Activated CD4-positive, alpha-beta T cell treated with anti-CD3 and anti-CD28 coated beads for 36 hours (primary cell): ENCODE measurements around the gene TMPRSS4. TPM values are rescaled to one million over a fixed set of nuclear protein-coding genes. Genes with fewer than 3 reads are reported as not detected.
A peak's percentile ranks its signal among the peaks of the same experiment; 100 is the strongest.

ENCODE experiments used
- ATAC-seq: fragments of 200-7000 bp; cut with Tn5 transposase; one replicate; pipeline ENCODE4 v1.10.0; 2021; ENCODE audit warnings: mild to moderate bottlenecking, moderate library complexity
- CTCF ChIA-PET: fragments of 350-600 bp; sonication (Branson Sonifier 250); formaldehyde crosslinking; loops from one replicate; lab custom pipeline; 2021; ENCODE audit warnings: antibody characterized with exemption; lab: Charles Lee
- POLR2A ChIA-PET: fragments of 350-600 bp; sonication (Branson Sonifier 250); formaldehyde crosslinking; loops from one replicate; lab custom pipeline; 2021; ENCODE audit warnings: antibody characterized with exemption, inconsistent platforms; lab: Charles Lee
- DNase-seq: peaks from one replicate; pipeline ENCODE4 v3.0.0-alpha.2; 2020
- H3K27ac Mint-ChIP-seq: one replicate; pipeline ENCODE4 v1.8.0; 2021; ENCODE audit warnings: mixed read lengths
- H3K27me3 Mint-ChIP-seq: one replicate; pipeline ENCODE4 v1.8.0; 2021; ENCODE audit warnings: mixed read lengths
- H3K36me3 Mint-ChIP-seq: one replicate; pipeline ENCODE4 v1.8.0; 2021; ENCODE audit warnings: low read depth, mixed read lengths
- H3K4me1 Mint-ChIP-seq: one replicate; pipeline ENCODE4 v1.8.0; 2021; ENCODE audit warnings: mixed read lengths
- H3K4me3 Mint-ChIP-seq: one replicate; pipeline ENCODE4 v1.8.0; 2021; ENCODE audit warnings: mild to moderate bottlenecking, moderate library complexity, mixed read lengths
- H3K9me3 Mint-ChIP-seq: one replicate; pipeline ENCODE4 v1.8.0; 2021; ENCODE audit warnings: low read depth, mixed read lengths
- intact Hi-C, 2 experiments: fragments of 100-400 bp; cut with DNase I in 1 of 2; cut with micrococcal nuclease in 1 of 2; formaldehyde crosslinking; loops; one replicate each; pipeline versions ENCODE4 v1.14.2 to v1.15.1; 2022 to 2024; cut with DNase I, micrococcal nuclease
- total RNA-seq, 2 experiments: library from RNA; stranded (reverse); gene quantifications; one replicate each; pipeline ENCODE4 v1.2.3, GENCODE V29; 2021

Gene TMPRSS4, protein sequence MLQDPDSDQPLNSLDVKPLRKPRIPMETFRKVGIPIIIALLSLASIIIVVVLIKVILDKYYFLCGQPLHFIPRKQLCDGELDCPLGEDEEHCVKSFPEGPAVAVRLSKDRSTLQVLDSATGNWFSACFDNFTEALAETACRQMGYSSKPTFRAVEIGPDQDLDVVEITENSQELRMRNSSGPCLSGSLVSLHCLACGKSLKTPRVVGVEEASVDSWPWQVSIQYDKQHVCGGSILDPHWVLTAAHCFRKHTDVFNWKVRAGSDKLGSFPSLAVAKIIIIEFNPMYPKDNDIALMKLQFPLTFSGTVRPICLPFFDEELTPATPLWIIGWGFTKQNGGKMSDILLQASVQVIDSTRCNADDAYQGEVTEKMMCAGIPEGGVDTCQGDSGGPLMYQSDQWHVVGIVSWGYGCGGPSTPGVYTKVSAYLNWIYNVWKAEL
- total RNA-seq, result not detected

- ATAC-seq, result no peak
- no peaks in the 10 kb centered on the region for H3K27me3 Mint-ChIP-seq
- no peak within 1 kb of the TSS for H3K4me3 Mint-ChIP-seq
- ChIA-PET POLR2A (no interaction called here), CTCF (interaction anchor here (0.6 to 0.9 kb wide), 2 partner anchors 130 to 650 kb away, joined by 3 to 4 read pairs; no protein-coding TSS in a partner anchor)
- H3K27ac Mint-ChIP-seq, result no peak within 1 kb of the TSS
- DNase-seq, result no peak
- no peaks in the 10 kb centered on the region for H3K36me3 Mint-ChIP-seq
- no peaks in the 10 kb centered on the region for H3K9me3 Mint-ChIP-seq
- intact Hi-C loops, result no loop called here
- H3K4me1 Mint-ChIP-seq, result no peaks in the 10 kb centered on the region
Measured at GRCh38 chr11:118076754-118077281, at the start of gene TMPRSS4. TSS of gene TMPRSS4 (plus strand) at chr11:118077078. CDS start at chr11:118077303, 225 bp downstream.

GRCh38 chr11:118027694-118028093, 49.2 kb upstream of the TMPRSS4 start:
- POLR2A ChIA-PET, result no interaction called here
- CTCF ChIA-PET, result interaction anchor here (0.6 to 1.0 kb wide), 2 partner anchors 9 to 23 kb away, joined by 3 read pairs; no protein-coding TSS in a partner anchor
- peaks cover 18% of the 10 kb centered on the region for H3K4me1 Mint-ChIP-seq
- H3K36me3 Mint-ChIP-seq, result no peaks in the 10 kb centered on the region
- H3K4me3 Mint-ChIP-seq, result no peak overlapping the region
- H3K9me3 Mint-ChIP-seq, result no peaks in the 10 kb centered on the region
- intact Hi-C loops, result no loop called here
- no peaks in the 10 kb centered on the region for H3K27me3 Mint-ChIP-seq
- ATAC-seq (no peak), DNase-seq (no peak)
- no peak overlapping the region for H3K27ac Mint-ChIP-seq

DNA sequence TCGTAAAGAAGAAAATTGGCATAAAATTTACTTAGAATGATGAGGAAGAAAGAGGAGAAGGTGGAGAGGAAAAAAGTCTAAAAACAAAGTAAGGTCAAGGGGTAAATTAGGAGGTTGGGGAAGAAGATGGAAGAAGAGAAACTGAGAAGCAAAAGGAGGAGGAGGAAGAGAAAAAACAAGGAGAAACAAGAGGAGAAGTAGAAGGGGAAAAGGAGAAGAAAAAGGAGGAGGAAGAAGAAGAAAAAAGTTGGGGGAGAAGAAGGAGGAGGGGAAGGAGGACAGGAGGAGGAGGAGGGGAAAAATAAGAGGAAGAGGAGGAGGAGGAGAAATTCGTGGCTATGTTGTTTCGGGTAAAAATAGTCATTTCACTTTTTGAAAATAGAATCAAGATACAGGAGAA, 48.3 kb upstream of the TMPRSS4 start:
- H3K9me3 Mint-ChIP-seq, result no peaks in the 10 kb centered on the region
- H3K4me3 Mint-ChIP-seq, result no peak overlapping the region
- H3K27me3 Mint-ChIP-seq, result no peaks in the 10 kb centered on the region
- intact Hi-C loops, result no loop called here
- DNase-seq (no peak), ATAC-seq (no peak)
- no peak overlapping the region for H3K27ac Mint-ChIP-seq
- peaks cover 23% of the 10 kb centered on the region for H3K4me1 Mint-ChIP-seq
- POLR2A ChIA-PET, result no interaction called here
- CTCF ChIA-PET, result interaction anchor here (0.9 to 1.0 kb wide), 3 partner anchors 8 to 25 kb away, joined by 4 to 7 read pairs (median 6); no protein-coding TSS in a partner anchor
- H3K36me3 Mint-ChIP-seq, result no peaks in the 10 kb centered on the region

GRCh38 chr11:118033443-118033842, 43.4 kb upstream of the TMPRSS4 start:
- Mint-ChIP-seq H3K4me3 (no peak overlapping the region), H3K27ac (peak overlapping the region; percentile 60), H3K4me1 (peaks cover 18% of the 10 kb centered on the region), H3K27me3 (no peaks in the 10 kb centered on the region), H3K9me3 (no peaks in the 10 kb centered on the region), H3K36me3 (no peaks in the 10 kb centered on the region)
- peak; percentile 71 for ATAC-seq
- DNase-seq, result no peak
- ChIA-PET POLR2A (no interaction called here), CTCF (no interaction called here)
- intact Hi-C loops, result no loop called here

DNA sequence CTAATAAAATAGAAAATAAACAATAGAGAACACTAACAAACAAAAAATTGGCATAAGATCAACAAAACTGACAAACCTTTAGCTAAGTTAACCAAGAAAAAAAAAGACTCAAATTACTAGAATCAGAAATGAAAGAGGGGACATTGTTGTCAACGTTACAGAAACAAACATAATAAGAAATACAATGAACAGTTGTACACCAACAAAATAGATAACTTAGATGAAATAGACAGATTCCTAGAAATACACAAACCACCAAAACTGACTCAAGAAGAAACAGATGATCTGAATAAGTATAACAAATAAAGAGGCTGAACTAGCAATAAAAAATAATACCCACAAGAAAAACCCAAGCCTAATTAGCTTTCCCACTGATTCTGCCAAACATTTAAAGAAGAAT, 34.7 kb upstream of the TMPRSS4 start:
- Mint-ChIP-seq H3K27me3 (no peaks in the 10 kb centered on the region), H3K36me3 (no peaks in the 10 kb centered on the region), H3K4me1 (peaks cover 58% of the 10 kb centered on the region), H3K4me3 (no peak overlapping the region), H3K9me3 (no peaks in the 10 kb centered on the region), H3K27ac (peak overlapping the region; percentile 63)
- DNase-seq (no peak), ATAC-seq (no peak)
- intact Hi-C loops, result loop anchor here in 1 of 2 experiments (10.0 kb wide), 1 partner anchor 807 kb away; the partner anchor contains the start of genes PCSK7 and RNF214
- POLR2A ChIA-PET, result no interaction called here
- CTCF ChIA-PET, result interaction anchor here (1.3 to 2.4 kb wide), 4 partner anchors 9 to 95 kb away, joined by 5 to 7 read pairs (median 6); no protein-coding TSS in a partner anchor

- no peak for ATAC-seq
- intact Hi-C loops, result loop anchor here in 1 of 2 experiments (10.0 kb wide), 1 partner anchor 808 kb away; the partner anchor contains the start of genes PCSK7 and RNF214
Measured at GRCh38 chr11:118042796-118043195, 34.1 kb upstream of the TMPRSS4 start.

DNA sequence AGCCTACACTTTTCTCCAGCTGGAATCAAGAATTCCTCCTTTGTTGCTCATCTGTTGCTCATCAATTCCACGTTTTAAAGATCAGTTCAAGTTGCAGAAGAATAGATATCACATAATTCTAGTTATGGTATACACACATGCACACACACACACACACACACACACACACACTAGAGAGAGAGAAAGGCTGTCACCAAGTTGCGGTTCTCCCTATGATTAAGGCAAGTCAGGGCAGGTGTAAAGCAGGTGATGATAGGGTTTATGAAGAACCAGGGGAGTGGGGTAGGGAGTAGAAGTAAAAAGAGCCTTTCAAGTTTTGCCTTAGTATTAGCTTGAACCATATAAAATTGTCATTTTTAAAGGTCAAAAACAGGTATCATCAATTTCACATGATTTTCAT, 31.7 kb upstream of the TMPRSS4 start:
- intact Hi-C loops, result loop anchor here in 1 of 2 experiments (5.0 to 10.0 kb wide), 2 partner anchors 197 to 810 kb away; partner anchors contain the start of genes PCSK7 and RNF214
- Mint-ChIP-seq H3K36me3 (no peaks in the 10 kb centered on the region), H3K27me3 (no peaks in the 10 kb centered on the region), H3K4me3 (no peak overlapping the region), H3K27ac (peak overlapping the region; percentile 76), H3K9me3 (no peaks in the 10 kb centered on the region), H3K4me1 (peaks cover 80% of the 10 kb centered on the region)
- ChIA-PET CTCF (interaction anchor here (0.9 to 3.0 kb wide), 8 partner anchors 8 to 238 kb away, joined by 3 to 11 read pairs (median 4); partner anchors contain the start of gene IL10RA), POLR2A (interaction anchor here (1.0 kb wide), 1 partner anchor 187 kb away, joined by 3 read pairs; no protein-coding TSS in a partner anchor)
- no peak for ATAC-seq
- DNase-seq, result peak; percentile 17

More at GRCh38 chr11:118042796-118043195, 34.1 kb upstream of the TMPRSS4 start:
- ChIA-PET CTCF (interaction anchor here (1.3 to 2.4 kb wide), 4 partner anchors 9 to 96 kb away, joined by 5 to 7 read pairs (median 6); no protein-coding TSS in a partner anchor), POLR2A (no interaction called here)
- DNase-seq, result no peak
- H3K27ac Mint-ChIP-seq, result peak overlapping the region; percentile 17
- no peaks in the 10 kb centered on the region for H3K9me3 Mint-ChIP-seq
- peaks cover 65% of the 10 kb centered on the region for H3K4me1 Mint-ChIP-seq
- no peaks in the 10 kb centered on the region for H3K36me3 Mint-ChIP-seq
- no peaks in the 10 kb centered on the region for H3K27me3 Mint-ChIP-seq
- no peak overlapping the region for H3K4me3 Mint-ChIP-seq

DNA sequence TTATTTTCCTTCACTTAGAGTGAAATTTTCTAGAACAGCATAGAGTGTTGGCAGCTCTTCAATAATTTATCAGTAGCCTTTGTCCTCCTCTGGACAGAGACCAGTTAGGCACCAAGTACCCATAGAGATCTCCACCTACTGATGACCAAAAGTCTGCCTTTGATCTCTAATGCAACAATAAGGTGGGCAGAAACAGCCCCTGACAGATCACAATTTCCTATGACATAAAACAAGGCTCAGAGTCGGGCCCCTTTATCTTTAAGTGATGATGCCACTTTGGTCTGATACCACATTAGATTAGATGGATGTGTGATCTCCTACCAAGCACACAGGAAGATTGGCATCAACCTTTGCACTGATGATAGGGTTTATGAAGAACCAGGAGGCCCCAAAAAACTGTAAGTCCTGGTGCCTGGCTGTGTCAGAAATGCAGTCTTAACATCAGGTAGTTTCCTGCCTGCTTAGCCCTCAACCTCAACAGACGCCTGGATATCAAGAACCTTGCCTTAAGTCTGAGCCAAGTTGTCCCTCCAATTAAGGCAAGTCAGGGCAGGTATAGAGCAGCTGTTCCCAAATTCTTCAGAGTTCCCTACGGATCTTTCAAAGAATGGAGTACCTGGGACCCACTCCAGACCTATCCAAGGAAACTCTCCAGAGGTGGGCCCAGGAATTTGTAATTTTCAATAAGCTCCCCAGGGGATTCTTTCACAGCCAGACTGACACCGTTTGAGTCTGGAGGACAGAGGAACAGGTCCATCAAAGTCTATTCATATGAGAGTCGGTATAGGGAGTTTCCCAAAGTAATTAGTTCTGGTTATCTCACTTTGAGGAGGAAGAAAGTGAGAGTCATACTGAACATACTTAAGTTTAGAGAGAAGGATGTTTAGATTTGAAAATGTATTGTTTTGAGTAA, 30.6 kb upstream of the TMPRSS4 start:
- no peaks in the 10 kb centered on the region for H3K9me3 Mint-ChIP-seq
- DNase-seq (peak; percentile 49), ATAC-seq (peak; percentile 76)
- no peaks in the 10 kb centered on the region for H3K36me3 Mint-ChIP-seq
- ChIA-PET POLR2A (interaction anchor here (1.0 to 3.5 kb wide), 2 partner anchors 44 to 49 kb away, joined by 3 to 24 read pairs; no protein-coding TSS in a partner anchor), CTCF (interaction anchor here (0.6 to 3.0 kb wide), 9 partner anchors 9 to 239 kb away, joined by 3 to 12 read pairs (median 5); no protein-coding TSS in a partner anchor)
- H3K27me3 Mint-ChIP-seq, result no peaks in the 10 kb centered on the region
- intact Hi-C loops, result loop anchor here (1.0 to 10.0 kb wide), 6 partner anchors 44 to 812 kb away; partner anchors contain the start of genes PCSK7 (in 1 of the 2) and RNF214 (in 1 of the 2)
- H3K4me1 Mint-ChIP-seq, result peaks cover 88% of the 10 kb centered on the region
- H3K27ac Mint-ChIP-seq, result peak overlapping the region; percentile 76
- peak overlapping the region; percentile 25 for H3K4me3 Mint-ChIP-seq

- H3K9me3 Mint-ChIP-seq, result no peaks in the 10 kb centered on the region
- H3K4me1 Mint-ChIP-seq, result peaks cover 92% of the 10 kb centered on the region
- intact Hi-C loops, result loop anchor here (1.0 to 10.0 kb wide), 6 partner anchors 45 to 812 kb away; partner anchors contain the start of genes PCSK7 (in 1 of the 2) and RNF214 (in 1 of the 2)
- ChIA-PET POLR2A (interaction anchor here (1.0 to 3.5 kb wide), 5 partner anchors 45 to 230 kb away, joined by 3 to 24 read pairs (median 6); partner anchors contain the start of gene IL10RA), CTCF (interaction anchor here (0.6 to 3.0 kb wide), 14 partner anchors 10 to 239 kb away, joined by 3 to 12 read pairs (median 4); partner anchors contain the start of gene IL10RA)
- peak overlapping the region; percentile 4 for H3K4me3 Mint-ChIP-seq
- no peaks in the 10 kb centered on the region for H3K27me3 Mint-ChIP-seq
- peak; percentile 16 for ATAC-seq
- H3K36me3 Mint-ChIP-seq, result no peaks in the 10 kb centered on the region
- DNase-seq, result peak; percentile 54
- peak overlapping the region; percentile 76 for H3K27ac Mint-ChIP-seq
Measured at GRCh38 chr11:118046964-118047700, 29.7 kb upstream of the TMPRSS4 start.
